Panc1 (cell line): ENCODE results near the gene GPR156. TPM values are rescaled to one million over a fixed set of nuclear protein-coding genes. Genes with fewer than 3 reads are reported as not detected.

Experiments
- ATAC-seq: fragments of 200-7000 bp; cut with Tn5 transposase; 2 replicates; pipeline ENCODE4 v1.9.1; 2020; ENCODE audit warnings: mild to moderate bottlenecking, moderate library complexity
- BruUV-seq: library from RNA; stranded (reverse); fragments of 400-500 nt; replicated peaks from 2 replicates; lab custom pipeline; 2021; lab: Mats Ljungman, UMichigan
- CTCF ChIA-PET: fragments of 300-600 bp; sonication (Branson Sonifier 250); formaldehyde crosslinking; loops from one replicate; lab custom pipeline; 2022; ENCODE audit warnings: antibody characterized with exemption; lab: Charles Lee
- POLR2A ChIA-PET: fragments of 300-600 bp; sonication (Branson Sonifier 250); formaldehyde crosslinking; loops from one replicate; lab custom pipeline; 2022; ENCODE audit warnings: antibody characterized with exemption; lab: Charles Lee
- DNase-seq: peaks from one replicate; pipeline ENCODE4 v3.0.0-alpha.2; 2010; ENCODE audit warnings: low read depth, low spot score
- H3K27ac ChIP-seq: 2 replicates; pipeline ENCODE4 v1.5.1; 2011; ENCODE audit warnings: mild to moderate bottlenecking, low read length, inconsistent platforms
- H3K27me3 ChIP-seq: fragments of 200-500 bp; sonication (Bioruptor generic); 2 replicates; pipeline ENCODE4 v1.6.0; 2014; ENCODE audit warnings: low read length, inconsistent platforms; ENCODE audit not compliant: control insufficient read depth, insufficient read depth
- H3K36me3 ChIP-seq: fragments of 200-500 bp; sonication (Bioruptor generic); 2 replicates; pipeline ENCODE4 v1.5.1; 2014; ENCODE audit warnings: inconsistent platforms, mild to moderate bottlenecking, low read length, moderate library complexity; ENCODE audit not compliant: control insufficient read depth, insufficient read depth
- H3K4me1 ChIP-seq: 2 replicates; pipeline ENCODE4 v1.5.1; 2011; ENCODE audit warnings: inconsistent platforms, mild to moderate bottlenecking, low read length, moderate library complexity; ENCODE audit not compliant: control insufficient read depth, insufficient read depth
- H3K4me3 ChIP-seq, 2 experiments: 2 replicates each; pipeline ENCODE4 v1.5.1; 2011 to 2012; ENCODE audit warnings: low read depth in 2 of 2, low read length in 2 of 2, mild to moderate bottlenecking in 2 of 2, inconsistent platforms in 1 of 2, moderate library complexity in 1 of 2
- H3K9me3 ChIP-seq: fragments of 200-500 bp; sonication (Bioruptor generic); 2 replicates; pipeline ENCODE4 v1.5.1; 2014; ENCODE audit warnings: low read depth, mild to moderate bottlenecking, inconsistent platforms, low read length, moderate library complexity; ENCODE audit not compliant: control insufficient read depth, insufficient read depth
- POLR2AphosphoS5 ChIP-seq: IDR thresholded peaks from 2 replicates; pipeline ENCODE4 v1.6.1; 2012; ENCODE audit warnings: mild to moderate bottlenecking, low read depth, low read length, moderate library complexity
- SIN3A ChIP-seq: IDR thresholded peaks from 2 replicates; pipeline ENCODE4 v1.6.1; 2012; ENCODE audit warnings: low read depth, mild to moderate bottlenecking, low read length, moderate library complexity, borderline replicate concordance; ENCODE audit not compliant: insufficient read depth
- TCF7L2 ChIP-seq: IDR thresholded peaks from 2 replicates; pipeline ENCODE4 v1.6.1; 2011; ENCODE audit warnings: mild to moderate bottlenecking, low read depth, low read length, inconsistent platforms
- in situ Hi-C: cut with HindIII; loops from 2 replicates; pipeline ENCODE4 v1.10.0; 2016; ENCODE audit warnings: low sequenced_read_pairs, low pct_unique_long_range_greater_than_20kb
- intact Hi-C: fragments of 100-400 bp; cut with micrococcal nuclease; formaldehyde crosslinking; loops from one replicate; pipeline ENCODE4 v1.10.0; 2022; ENCODE audit not compliant: unreplicated experiment
- total RNA-seq: library from RNA; stranded (reverse); gene quantifications from one replicate; pipeline ENCODE4 v1.2.1, GENCODE V29; 2021; ENCODE audit not compliant: unreplicated experiment
- TF ChIP-seq, protein P1 (sequence below): fragments of 450-650 bp; IDR thresholded peaks from 2 replicates; pipeline ENCODE4 v1.5.1; 2017; ENCODE audit warnings: mild to moderate bottlenecking
- TF ChIP-seq, protein P2 (sequence below), 2 experiments: IDR thresholded peaks; 2 replicates each; pipeline ENCODE4 v1.6.1; 2011 to 2012; ENCODE audit warnings: low read depth in 2 of 2, control low read depth in 1 of 2, low read length in 1 of 2, mild to moderate bottlenecking in 1 of 2, moderate library complexity in 1 of 2; ENCODE audit not compliant: insufficient read depth in 1 of 2

Gene GPR156
- total RNA-seq, 1 experiment from 2014 or later = 0.39 TPM

DNA sequence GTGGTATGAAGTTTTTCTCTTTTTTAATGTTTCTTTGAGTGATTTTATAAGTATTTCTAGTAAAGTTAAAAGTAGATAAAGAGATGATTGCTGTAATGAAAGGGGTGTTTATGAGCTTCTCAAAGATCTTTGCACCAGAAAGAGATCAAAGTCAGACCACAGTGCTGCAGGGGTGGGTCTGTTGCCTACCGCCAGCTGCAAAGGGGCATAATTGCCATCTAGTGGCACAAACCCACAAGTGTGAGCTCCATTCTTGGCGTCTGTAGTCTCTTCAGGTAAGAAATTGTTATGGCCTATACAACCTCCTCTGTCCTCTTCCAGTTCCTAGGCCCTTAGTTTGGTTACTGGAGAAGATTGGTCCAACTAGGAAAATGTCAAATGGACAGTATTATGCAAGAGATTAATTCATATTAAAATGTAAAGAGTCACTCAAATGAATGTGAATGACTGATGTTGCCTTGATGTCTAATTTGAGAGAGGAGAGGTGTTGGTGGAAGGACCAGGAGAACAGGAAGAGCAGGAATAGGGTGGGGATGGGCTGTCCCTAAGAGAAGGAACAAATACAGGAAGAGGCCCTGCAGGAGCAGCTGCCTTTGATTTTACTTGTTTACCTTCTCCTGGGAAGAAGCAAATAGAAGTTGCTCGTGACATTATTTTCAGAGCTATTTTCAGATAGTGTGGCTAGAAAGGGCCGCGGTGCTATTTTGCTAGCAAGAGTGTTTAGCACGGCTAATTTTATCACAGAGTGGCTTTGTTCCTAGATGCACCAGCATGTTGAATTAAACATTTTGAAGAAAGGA, 137.8 kb downstream of the GPR156 start:
- intact Hi-C loops (no loop called here), in situ Hi-C loops (no loop called here)
- ChIA-PET CTCF (no interaction called here), POLR2A (interaction anchor here (0.7 kb wide), 1 partner anchor 846 kb away, joined by 8 read pairs; no protein-coding TSS in a partner anchor)
- Histone ChIP-seq H3K27ac (no peak overlapping the region), H3K27me3 (no peaks in the 10 kb centered on the region), H3K9me3 (no peaks in the 10 kb centered on the region), H3K4me3 (no peak overlapping the region), H3K4me1 (no peaks in the 10 kb centered on the region), H3K36me3 (no peaks in the 10 kb centered on the region)
- ATAC-seq (no peak), DNase-seq (no peak)
- TF ChIP-seq, protein P1, sequence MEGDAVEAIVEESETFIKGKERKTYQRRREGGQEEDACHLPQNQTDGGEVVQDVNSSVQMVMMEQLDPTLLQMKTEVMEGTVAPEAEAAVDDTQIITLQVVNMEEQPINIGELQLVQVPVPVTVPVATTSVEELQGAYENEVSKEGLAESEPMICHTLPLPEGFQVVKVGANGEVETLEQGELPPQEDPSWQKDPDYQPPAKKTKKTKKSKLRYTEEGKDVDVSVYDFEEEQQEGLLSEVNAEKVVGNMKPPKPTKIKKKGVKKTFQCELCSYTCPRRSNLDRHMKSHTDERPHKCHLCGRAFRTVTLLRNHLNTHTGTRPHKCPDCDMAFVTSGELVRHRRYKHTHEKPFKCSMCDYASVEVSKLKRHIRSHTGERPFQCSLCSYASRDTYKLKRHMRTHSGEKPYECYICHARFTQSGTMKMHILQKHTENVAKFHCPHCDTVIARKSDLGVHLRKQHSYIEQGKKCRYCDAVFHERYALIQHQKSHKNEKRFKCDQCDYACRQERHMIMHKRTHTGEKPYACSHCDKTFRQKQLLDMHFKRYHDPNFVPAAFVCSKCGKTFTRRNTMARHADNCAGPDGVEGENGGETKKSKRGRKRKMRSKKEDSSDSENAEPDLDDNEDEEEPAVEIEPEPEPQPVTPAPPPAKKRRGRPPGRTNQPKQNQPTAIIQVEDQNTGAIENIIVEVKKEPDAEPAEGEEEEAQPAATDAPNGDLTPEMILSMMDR = 0 out of 2 replicates have a peak, but pooled peaks have one; percentile 33
- TF ChIP-seq SIN3A (no peak), TCF7L2 (no peak)
- no TSS peak for BruUV-seq

DNA sequence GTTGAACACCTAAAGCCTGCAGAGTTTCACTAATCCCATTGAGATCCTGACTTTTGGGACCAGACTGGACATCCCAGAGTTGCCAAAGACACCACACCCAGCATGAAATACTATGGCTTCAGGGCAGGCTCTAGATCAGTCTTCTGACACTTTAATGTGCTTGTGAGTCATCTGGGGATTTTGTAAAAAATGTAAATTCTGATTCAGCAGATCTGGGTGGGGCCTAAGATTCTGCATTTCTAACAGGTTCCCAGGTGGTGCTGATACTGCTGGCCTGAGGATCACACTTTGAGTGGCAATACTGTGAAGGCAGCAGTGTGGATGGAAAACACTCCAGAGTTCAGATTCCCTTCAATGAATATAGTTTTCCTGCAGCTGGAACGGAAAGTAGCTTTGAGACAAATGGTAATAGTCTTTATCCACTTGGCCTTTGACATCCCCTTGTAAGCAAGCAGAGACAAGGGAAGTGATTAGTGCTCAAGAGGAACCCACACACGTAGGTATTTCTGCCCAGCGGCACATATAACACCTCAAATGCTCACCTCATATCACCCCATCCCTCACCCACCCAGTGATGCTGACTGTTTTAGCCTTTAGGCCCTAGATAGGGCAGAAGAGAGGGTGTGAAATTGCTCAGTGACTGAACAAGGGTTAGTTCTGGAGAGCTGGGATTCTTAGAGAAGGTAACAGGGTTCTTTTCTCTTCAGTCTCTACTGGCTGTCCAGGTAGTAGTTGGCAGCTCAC, 139.3 kb downstream of the GPR156 start:
- POLR2A ChIA-PET = no interaction called here
- no peaks in the 10 kb centered on the region for H3K4me1 ChIP-seq
- H3K36me3 ChIP-seq = no peaks in the 10 kb centered on the region
- H3K4me3 ChIP-seq = no peak overlapping the region
- TF ChIP-seq POLR2AphosphoS5 (no peak), TCF7L2 (no peak), SIN3A (no peak)
- TF ChIP-seq, protein P1 = no peak
- TF ChIP-seq, protein P2, sequence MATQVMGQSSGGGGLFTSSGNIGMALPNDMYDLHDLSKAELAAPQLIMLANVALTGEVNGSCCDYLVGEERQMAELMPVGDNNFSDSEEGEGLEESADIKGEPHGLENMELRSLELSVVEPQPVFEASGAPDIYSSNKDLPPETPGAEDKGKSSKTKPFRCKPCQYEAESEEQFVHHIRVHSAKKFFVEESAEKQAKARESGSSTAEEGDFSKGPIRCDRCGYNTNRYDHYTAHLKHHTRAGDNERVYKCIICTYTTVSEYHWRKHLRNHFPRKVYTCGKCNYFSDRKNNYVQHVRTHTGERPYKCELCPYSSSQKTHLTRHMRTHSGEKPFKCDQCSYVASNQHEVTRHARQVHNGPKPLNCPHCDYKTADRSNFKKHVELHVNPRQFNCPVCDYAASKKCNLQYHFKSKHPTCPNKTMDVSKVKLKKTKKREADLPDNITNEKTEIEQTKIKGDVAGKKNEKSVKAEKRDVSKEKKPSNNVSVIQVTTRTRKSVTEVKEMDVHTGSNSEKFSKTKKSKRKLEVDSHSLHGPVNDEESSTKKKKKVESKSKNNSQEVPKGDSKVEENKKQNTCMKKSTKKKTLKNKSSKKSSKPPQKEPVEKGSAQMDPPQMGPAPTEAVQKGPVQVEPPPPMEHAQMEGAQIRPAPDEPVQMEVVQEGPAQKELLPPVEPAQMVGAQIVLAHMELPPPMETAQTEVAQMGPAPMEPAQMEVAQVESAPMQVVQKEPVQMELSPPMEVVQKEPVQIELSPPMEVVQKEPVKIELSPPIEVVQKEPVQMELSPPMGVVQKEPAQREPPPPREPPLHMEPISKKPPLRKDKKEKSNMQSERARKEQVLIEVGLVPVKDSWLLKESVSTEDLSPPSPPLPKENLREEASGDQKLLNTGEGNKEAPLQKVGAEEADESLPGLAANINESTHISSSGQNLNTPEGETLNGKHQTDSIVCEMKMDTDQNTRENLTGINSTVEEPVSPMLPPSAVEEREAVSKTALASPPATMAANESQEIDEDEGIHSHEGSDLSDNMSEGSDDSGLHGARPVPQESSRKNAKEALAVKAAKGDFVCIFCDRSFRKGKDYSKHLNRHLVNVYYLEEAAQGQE (IDR thresholded peaks at IDR 0.05; ENCODE audit: insufficient read depth in 1 of 2, low read depth in 2 of 2, low read length in 1 of 2) = no peak
- no peaks in the 10 kb centered on the region for H3K9me3 ChIP-seq
- ATAC-seq (peak; percentile 73), DNase-seq (no peak)
- intact Hi-C loops = no loop called here
- no TSS peak for BruUV-seq
- CTCF ChIA-PET = interaction anchor here (0.7 kb wide), 1 partner anchor 254 kb away, joined by 5 read pairs; no protein-coding TSS in a partner anchor
- H3K27ac ChIP-seq = no peak overlapping the region
- in situ Hi-C loops = no loop called here
- no peaks in the 10 kb centered on the region for H3K27me3 ChIP-seq
